GM23338 (cell line): ENCODE measurements around the gene GAPT. TPM values are rescaled to one million over a fixed set of nuclear protein-coding genes. Genes with fewer than 3 reads are reported as not detected.

ENCODE experiments used
- ATAC-seq: fragments of 200-7000 bp; cut with Tn5 transposase; 3 replicates; pipeline ENCODE4 v1.9.1; 2020
- DNase-seq: peaks from one replicate; pipeline ENCODE4 v3.0.0-alpha.2; 2015; ENCODE audit warnings: low spot score
- H2AFZ ChIP-seq: fragments of 200-600 bp; sonication (generic); 2 replicates; pipeline ENCODE4 v1.8.0; 2016; ENCODE audit warnings: antibody characterized with exemption, mild to moderate bottlenecking, moderate library complexity
- H3F3A ChIP-seq: fragments of 200-600 bp; sonication (generic); replicated peaks from 2 replicates; pipeline ENCODE4 v1.8.0; 2017; ENCODE audit warnings: antibody characterized with exemption, mixed run types, low read depth
- H3K27ac ChIP-seq: fragments of 200-600 bp; sonication (generic); 2 replicates; pipeline ENCODE4 v1.6.1; 2016; ENCODE audit warnings: low read depth
- H3K27me3 ChIP-seq: fragments of 200-600 bp; sonication (generic); 2 replicates; pipeline ENCODE4 v1.8.0; 2016; ENCODE audit warnings: mild to moderate bottlenecking, mixed run types, moderate library complexity; ENCODE audit not compliant: insufficient read depth
- H3K36me3 ChIP-seq: fragments of 200-600 bp; sonication (generic); 2 replicates; pipeline ENCODE4 v1.8.0; 2016; ENCODE audit warnings: mild to moderate bottlenecking; ENCODE audit not compliant: insufficient read depth
- H3K4me1 ChIP-seq: fragments of 200-600 bp; sonication (generic); 2 replicates; pipeline ENCODE4 v1.8.0; 2016; ENCODE audit warnings: mild to moderate bottlenecking, moderate library complexity; ENCODE audit not compliant: insufficient read depth
- H3K4me2 ChIP-seq: fragments of 200-600 bp; sonication (generic); 2 replicates; pipeline ENCODE4 v1.7.1; 2017; ENCODE audit warnings: mixed run types
- H3K4me3 ChIP-seq: fragments of 200-600 bp; sonication (generic); 2 replicates; pipeline ENCODE4 v1.6.1; 2016; ENCODE audit warnings: mixed run types
- H3K79me2 ChIP-seq: fragments of 200-600 bp; sonication (generic); replicated peaks from 2 replicates; pipeline ENCODE4 v1.8.0; 2017; ENCODE audit warnings: mild to moderate bottlenecking; ENCODE audit not compliant: insufficient read depth
- H3K9me2 ChIP-seq: fragments of 200-600 bp; sonication (generic); 2 replicates; pipeline ENCODE4 v1.8.0; 2017; ENCODE audit not compliant: insufficient read depth
- H4K20me1 ChIP-seq: fragments of 200-600 bp; sonication (generic); replicated peaks from 2 replicates; pipeline ENCODE4 v1.8.0; 2017; ENCODE audit warnings: mild to moderate bottlenecking; ENCODE audit not compliant: insufficient read depth
- H3K27ac Mint-ChIP-seq: 2 replicates; pipeline ENCODE4 v1.8.0; 2020; ENCODE audit warnings: inconsistent platforms, mild to moderate bottlenecking, moderate library complexity, mixed read lengths
- H3K27me3 Mint-ChIP-seq: 3 replicates; pipeline ENCODE4 v1.8.0; 2022; ENCODE audit warnings: low read depth, mild to moderate bottlenecking, moderate library complexity, mixed read lengths, inconsistent platforms; ENCODE audit not compliant: insufficient read depth, poor library complexity
- H3K36me3 Mint-ChIP-seq: 3 replicates; pipeline ENCODE4 v1.8.0; 2021; ENCODE audit warnings: low read depth, mild to moderate bottlenecking, inconsistent platforms, moderate library complexity, mixed read lengths
- H3K4me1 Mint-ChIP-seq: 3 replicates; pipeline ENCODE4 v1.8.0; 2020; ENCODE audit warnings: mild to moderate bottlenecking, inconsistent platforms, mixed read lengths
- H3K4me3 Mint-ChIP-seq: 3 replicates; pipeline ENCODE4 v1.8.0; 2021; ENCODE audit warnings: moderate library complexity, mild to moderate bottlenecking, inconsistent platforms, mixed read lengths
- H3K9me3 Mint-ChIP-seq: 3 replicates; pipeline ENCODE4 v1.8.0; 2020; ENCODE audit warnings: moderate library complexity, mild to moderate bottlenecking, inconsistent platforms, mixed read lengths
- CREB1 ChIP-seq: fragments of 250-450 bp; sonication (Bioruptor Pico); IDR thresholded peaks from 2 replicates; pipeline ENCODE4 v1.5.0; 2020; ENCODE audit warnings: low read depth, mild to moderate bottlenecking, moderate library complexity
- CTCF ChIP-seq, 2 experiments: fragments of 200-600 bp in 1 of 2; sonication (generic) in 1 of 2; conservative IDR thresholded peaks; 2 replicates each; pipeline versions ENCODE4 v1.5.1 to v1.6.1; 2016 to 2017; ENCODE audit warnings: antibody characterized with exemption in 2 of 2, low read depth in 2 of 2, mild to moderate bottlenecking in 2 of 2, moderate library complexity in 1 of 2
- NANOG ChIP-seq: IDR thresholded peaks from 2 replicates; pipeline ENCODE4 v1.6.1; 2016; ENCODE audit warnings: antibody characterized with exemption, borderline replicate concordance
- POLR2AphosphoS5 ChIP-seq: IDR thresholded peaks from 2 replicates; pipeline ENCODE4 v1.6.1; 2016; ENCODE audit warnings: antibody characterized with exemption, low read depth
- REST ChIP-seq: IDR thresholded peaks from one replicate; pipeline ENCODE4 v1.6.1; 2018; ENCODE audit warnings: antibody characterized with exemption; ENCODE audit not compliant: unreplicated experiment
- ZNF462 ChIP-seq: fragments of 250-450 bp; sonication (Bioruptor Pico); IDR thresholded peaks from 2 replicates; pipeline ENCODE4 v1.5.0; 2020; ENCODE audit warnings: mild to moderate bottlenecking, moderate library complexity
- polyA plus RNA-seq: library from polyadenylated mRNA; unstranded; fragments of >200 nt; fragmentation: Nextera tagmentation; extraction: Ambion mirVana; gene quantifications from 2 replicates; pipeline ENCODE4 v1.2.1, GENCODE V29; 2016
- total RNA-seq: library from RNA; depleted of rRNA; stranded (reverse); fragments of >200 nt; shearing (Covaris generic); gene quantifications from 2 replicates; pipeline ENCODE4 v1.2.3, GENCODE V29; 2014

GAPT gene
- total and polyA plus RNA-seq, 2 experiments from 2014 or later: not detected

GRCh38 chr5:58497921-58498320 lies 6.7 kb downstream of the GAPT start (continued):
- no peak for TF ChIP-seq ZNF462 (CRISPR knock-in tag)
- no peak for TF ChIP-seq CREB1 (CRISPR knock-in tag)

- Mint-ChIP-seq H3K4me1 (peaks cover 7% of the 10 kb centered on the region; the same call in 2 of the 3 replicates), H3K4me3 (no peak overlapping the region), H3K27ac (no peak overlapping the region), H3K27me3 (peaks cover 5% of the 10 kb centered on the region), H3K36me3 (no peaks in the 10 kb centered on the region), H3K9me3 (no peaks in the 10 kb centered on the region)
- DNase-seq (peak; percentile 77), ATAC-seq (peak; percentile 64)
- Histone ChIP-seq H3K27ac (no peak overlapping the region), H2AFZ (no peak overlapping the region), H3K79me2 (no peaks in the 10 kb centered on the region), H3K4me1 (peaks cover 9% of the 10 kb centered on the region), H3K36me3 (no peaks in the 10 kb centered on the region), H3F3A (no peaks in the 10 kb centered on the region), H3K27me3 (no peaks in the 10 kb centered on the region), H3K4me3 (no peak overlapping the region), H3K9me2 (no peaks in the 10 kb centered on the region), H3K4me2 (no peak overlapping the region), H4K20me1 (no peaks in the 10 kb centered on the region)
- TF ChIP-seq CTCF (conservative IDR thresholded peaks at IDR 0.05; ENCODE audit: low read depth in 2 of 2) (peak; percentile 78 to 92), REST (no peak), NANOG (no peak), POLR2AphosphoS5 (no peak)
Measured at GRCh38 chr5:58498340-58498942, 7.2 kb downstream of the GAPT start.
